Smooth muscle cell (in vitro differentiated cells): ENCODE data around the gene OR10G3. TPM values are rescaled to one million over a fixed set of nuclear protein-coding genes. Genes with fewer than 3 reads are reported as not detected.

Source experiments
- DNase-seq: peaks from one replicate; lab custom pipeline; 2025; ENCODE audit not compliant: unreplicated experiment; lab: John Stamatoyannopoulos, UW
- H2AFZ ChIP-seq: fragments of 200-600 bp; sonication (generic); 2 replicates; pipeline ENCODE4 v1.6.0; 2016; ENCODE audit warnings: antibody characterized with exemption, low read depth, mild to moderate bottlenecking
- H3F3A ChIP-seq: fragments of 200-600 bp; sonication (generic); 2 replicates; pipeline ENCODE4 v1.6.0; 2017; ENCODE audit warnings: antibody characterized with exemption, low read depth
- H3K27ac ChIP-seq: fragments of 200-600 bp; sonication (generic); 2 replicates; pipeline ENCODE4 v1.5.1; 2016; ENCODE audit warnings: low read depth, mild to moderate bottlenecking
- H3K27me3 ChIP-seq: fragments of 200-600 bp; sonication (generic); 2 replicates; pipeline ENCODE4 v1.6.1; 2016; ENCODE audit warnings: low read depth, mild to moderate bottlenecking
- H3K36me3 ChIP-seq: fragments of 200-600 bp; sonication (generic); 2 replicates; pipeline ENCODE4 v1.5.1; 2016; ENCODE audit warnings: low read depth
- H3K4me1 ChIP-seq: fragments of 200-600 bp; sonication (generic); 2 replicates; pipeline ENCODE4 v1.5.1; 2016; ENCODE audit warnings: low read depth
- H3K4me2 ChIP-seq: fragments of 200-600 bp; sonication (generic); 2 replicates; pipeline ENCODE4 v1.6.0; 2016; ENCODE audit warnings: mild to moderate bottlenecking
- H3K4me3 ChIP-seq: fragments of 200-600 bp; sonication (generic); 2 replicates; pipeline ENCODE4 v1.5.1; 2016; ENCODE audit warnings: mild to moderate bottlenecking
- H3K79me2 ChIP-seq: fragments of 200-600 bp; sonication (generic); 2 replicates; pipeline ENCODE4 v1.6.0; 2016; ENCODE audit warnings: low read depth, mild to moderate bottlenecking
- H3K9ac ChIP-seq: fragments of 200-600 bp; sonication (generic); 2 replicates; pipeline ENCODE4 v1.6.0; 2016; ENCODE audit warnings: low read depth
- H3K9me3 ChIP-seq: fragments of 200-600 bp; sonication (generic); replicated peaks from 2 replicates; pipeline ENCODE4 v1.5.1; 2016; ENCODE audit warnings: low read depth
- H4K20me1 ChIP-seq: fragments of 200-600 bp; sonication (generic); 2 replicates; pipeline ENCODE4 v1.6.0; 2016; ENCODE audit warnings: low read depth
- CTCF ChIP-seq: fragments of 200-600 bp; sonication (generic); IDR thresholded peaks from 2 replicates; pipeline ENCODE4 v1.5.1; 2017; ENCODE audit warnings: borderline replicate concordance, mild to moderate bottlenecking, antibody characterized with exemption; ENCODE audit not compliant: insufficient read depth, poor library complexity, severe bottlenecking
- WGBS: methylation state at CpG from one replicate; pipeline ENCODE4 v1.1.7; 2016; ENCODE audit warnings: low lambda C conversion rate; 5-methylcytosine and 5-hydroxymethylcytosine counted together
- polyA plus RNA-seq: library from polyadenylated mRNA; unstranded; fragments of >200 nt; fragmentation: Nextera tagmentation; extraction: Ambion mirVana; gene quantifications from 2 replicates; pipeline ENCODE4 v1.2.1, GENCODE V29; 2016
- total RNA-seq: library from RNA; depleted of rRNA; stranded (reverse); fragments of >200 nt; gene quantifications from 2 replicates; pipeline ENCODE4 v1.2.3, GENCODE V29; 2014

OR10G3 gene
- total and polyA plus RNA-seq, 2 experiments from 2014 or later = not detected

DNA sequence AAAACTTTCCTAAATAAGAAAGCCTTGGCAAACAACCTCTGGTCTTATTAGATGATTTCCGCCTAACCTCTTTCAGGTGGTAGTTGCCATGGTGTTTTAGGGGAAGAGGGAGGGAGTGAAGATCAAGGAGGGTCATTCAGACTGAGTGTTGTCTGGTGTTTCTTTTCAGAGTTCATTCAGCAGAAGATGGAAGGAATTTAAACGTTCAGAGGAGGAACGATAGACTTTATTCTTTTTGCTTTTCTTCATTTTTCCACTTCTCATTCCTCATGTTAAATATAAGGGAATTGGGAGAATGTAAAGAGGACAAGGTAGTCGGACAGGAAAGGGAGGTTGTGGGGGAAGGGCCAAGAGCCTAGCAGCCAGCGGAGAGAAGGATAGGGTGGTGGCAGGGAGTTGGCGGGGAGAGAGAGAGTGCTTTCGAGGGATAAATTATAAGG, 36.3 kb downstream of the OR10G3 start:
- peak overlapping the region; percentile 39 for H2AFZ ChIP-seq

DNA sequence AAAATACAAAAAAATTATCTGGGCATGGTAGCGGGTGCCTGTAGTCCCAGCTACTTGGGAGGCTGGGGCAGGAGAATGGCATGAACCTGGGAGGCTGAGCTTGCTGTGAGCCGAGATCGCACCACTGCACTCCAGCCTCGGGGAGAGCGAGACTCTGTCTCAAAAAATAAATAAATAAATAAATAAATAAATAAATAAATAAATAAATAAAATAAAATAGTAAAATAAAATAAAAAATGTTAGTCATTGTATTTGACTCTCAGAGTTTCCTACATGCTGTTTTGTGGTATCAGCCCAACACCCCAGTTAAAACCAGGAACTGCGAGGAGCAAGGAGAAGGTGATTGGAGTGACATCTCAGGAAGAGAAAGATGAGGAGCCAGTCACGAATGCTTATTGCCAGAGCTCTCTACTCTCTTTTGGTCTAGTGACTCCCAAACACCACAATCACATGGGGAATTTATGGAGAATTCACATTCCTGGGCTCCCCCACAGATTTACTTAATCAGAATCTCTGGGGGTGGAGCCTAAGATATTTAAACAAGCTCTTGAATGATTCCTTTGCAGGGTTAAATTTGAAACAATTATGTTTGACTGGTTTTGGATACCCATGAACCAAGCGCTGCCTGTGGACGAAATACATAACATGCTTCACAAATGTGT, 38.3 kb downstream of the OR10G3 start:
- Histone ChIP-seq H4K20me1 (no peaks in the 10 kb centered on the region), H3K4me1 (peaks cover 34% of the 10 kb centered on the region), H3K79me2 (no peaks in the 10 kb centered on the region), H3K27ac (no peak overlapping the region), H3F3A (no peaks in the 10 kb centered on the region), H3K9ac (no peak overlapping the region), H3K4me3 (no peak overlapping the region), H3K4me2 (no peak overlapping the region), H2AFZ (no peak overlapping the region), H3K27me3 (peaks cover 13% of the 10 kb centered on the region), H3K9me3 (no peaks in the 10 kb centered on the region), H3K36me3 (no peaks in the 10 kb centered on the region)
- DNase-seq = no peak
- no peak for TF ChIP-seq CTCF
- WGBS = 94% methylated on average over 9 of the region's 9 CpGs

More for the DNA sequence above, 36.3 kb downstream of the OR10G3 start:
- H4K20me1 ChIP-seq = no peaks in the 10 kb centered on the region
- H3K9ac ChIP-seq = no peak overlapping the region
- TF ChIP-seq CTCF = no peak
- H3K27ac ChIP-seq = no peak overlapping the region
- H3K9me3 ChIP-seq = no peaks in the 10 kb centered on the region
- H3K4me1 ChIP-seq = peaks cover 18% of the 10 kb centered on the region
- no peaks in the 10 kb centered on the region for H3K79me2 ChIP-seq
- no peak overlapping the region for H3K4me3 ChIP-seq
- H3K27me3 ChIP-seq = no peaks in the 10 kb centered on the region
- H3K4me2 ChIP-seq = no peak overlapping the region
- no peaks in the 10 kb centered on the region for H3K36me3 ChIP-seq
- no peak for DNase-seq
- WGBS = 21% methylated on average over 7 of the region's 7 CpGs
- H3F3A ChIP-seq = no peaks in the 10 kb centered on the region

DNA sequence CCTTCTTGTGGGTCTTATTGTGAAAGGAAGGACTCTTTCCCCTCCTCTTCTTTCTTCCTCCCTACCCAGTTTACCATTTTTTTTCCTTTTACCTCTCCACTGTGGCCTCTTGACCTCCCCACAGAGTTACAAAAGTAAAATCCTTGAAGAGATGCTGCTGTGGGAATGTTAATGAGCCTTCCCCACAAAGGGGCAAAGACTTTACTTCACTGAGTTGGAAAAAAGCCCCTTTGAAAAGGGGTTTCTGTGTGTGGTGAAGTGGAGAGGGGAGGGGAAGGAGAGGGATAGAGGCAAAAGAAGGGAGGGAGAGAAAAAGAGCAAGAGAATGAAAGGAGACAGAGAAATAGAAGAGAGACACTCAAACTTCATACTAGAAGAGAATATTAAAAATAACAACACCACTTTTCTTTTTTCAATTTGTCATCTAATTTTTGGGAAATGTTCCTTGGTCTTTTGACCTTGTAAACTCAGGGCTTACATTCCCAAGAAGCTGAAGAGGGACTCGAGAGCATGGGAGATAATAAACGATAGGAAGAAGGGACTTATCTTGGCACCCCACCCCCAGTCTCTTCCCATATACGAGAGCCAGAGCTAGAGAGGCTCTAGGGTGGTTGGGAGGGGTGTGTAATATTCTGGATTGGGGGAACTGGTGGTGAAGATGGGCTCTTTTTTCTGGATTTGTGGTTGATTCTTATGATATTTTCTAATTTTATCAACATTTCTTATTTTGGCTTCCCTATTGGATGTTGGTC, 40.5 kb downstream of the OR10G3 start:
- Histone ChIP-seq H2AFZ (no peak overlapping the region), H4K20me1 (no peaks in the 10 kb centered on the region), H3K9ac (no peak overlapping the region), H3K4me3 (no peak overlapping the region), H3K4me1 (peaks cover 34% of the 10 kb centered on the region), H3K9me3 (no peaks in the 10 kb centered on the region), H3F3A (no peaks in the 10 kb centered on the region), H3K27ac (no peak overlapping the region), H3K4me2 (no peak overlapping the region), H3K79me2 (no peaks in the 10 kb centered on the region), H3K27me3 (peaks cover 34% of the 10 kb centered on the region), H3K36me3 (no peaks in the 10 kb centered on the region)
- TF ChIP-seq CTCF = no peak
- WGBS = 27% methylated on average over 3 of the region's 3 CpGs
- DNase-seq = no peak
